CD14-positive monocyte (primary cell): ENCODE data around the gene KIAA0930. TPM values are rescaled to one million over a fixed set of nuclear protein-coding genes. Genes with fewer than 3 reads are reported as not detected.

Source experiments
- DNase-seq, 3 donors: peaks; one replicate each; pipeline ENCODE4 v3.0.0-alpha.2; 2011 to 2022
- H2AFZ ChIP-seq: 2 replicates; pipeline ENCODE4 v1.6.0; 2012; ENCODE audit warnings: mild to moderate bottlenecking, low read depth, low read length, inconsistent platforms; ENCODE audit not compliant: insufficient read depth, poor library complexity, severe bottlenecking
- H3K27ac ChIP-seq, 2 donors: 1 replicate in 1 of 2; 2 replicates in 1 of 2; pipeline ENCODE4 v1.5.1; 2012 to 2013; ENCODE audit warnings: low read length in 2 of 2, control low read depth in 1 of 2, inconsistent platforms in 1 of 2, low read depth in 1 of 2, mild to moderate bottlenecking in 1 of 2
- H3K27me3 ChIP-seq, 2 donors: one replicate each; pipeline versions ENCODE4 v1.6.0 to v1.6.1; 2011 to 2013; ENCODE audit warnings: low read length in 2 of 2; ENCODE audit not compliant: control insufficient read depth in 2 of 2, insufficient read depth in 2 of 2
- H3K36me3 ChIP-seq, 2 donors: replicated peaks in 1 of 2; 1 replicate in 1 of 2; 2 replicates in 1 of 2; pipeline versions ENCODE4 v1.5.1 to v1.6.1; 2012 to 2013; ENCODE audit warnings: low read length in 2 of 2, control low read depth in 1 of 2, inconsistent platforms in 1 of 2, mild to moderate bottlenecking in 1 of 2; ENCODE audit not compliant: insufficient read depth in 2 of 2, control insufficient read depth in 1 of 2
- H3K4me1 ChIP-seq, 2 donors: 1 replicate in 1 of 2; 2 replicates in 1 of 2; pipeline versions ENCODE4 v1.5.1 to v1.6.1; 2012 to 2013; ENCODE audit warnings: low read length in 2 of 2, control low read depth in 1 of 2, inconsistent platforms in 1 of 2, mild to moderate bottlenecking in 1 of 2, moderate library complexity in 1 of 2; ENCODE audit not compliant: insufficient read depth in 2 of 2, control insufficient read depth in 1 of 2
- H3K4me2 ChIP-seq: replicated peaks from 2 replicates; pipeline ENCODE3; 2012; ENCODE audit warnings: low read length, moderate library complexity, mild to moderate bottlenecking; ENCODE audit not compliant: poor library complexity, severe bottlenecking; ENCODE audit errors: extremely low read depth
- H3K4me3 ChIP-seq, 3 experiments: fragments of 200-600 bp in 1 of 3; sonication (generic) in 1 of 3; replicated peaks in 1 of 3; 1 replicate in 2 of 3; 2 replicates in 1 of 3; pipeline ENCODE4 v1.5.1; 2011 to 2013; ENCODE audit warnings: low read length in 3 of 3, mild to moderate bottlenecking in 3 of 3, control low read depth in 2 of 3, low read depth in 2 of 3, inconsistent platforms in 1 of 3, moderate library complexity in 1 of 3
- H3K79me2 ChIP-seq: 2 replicates; pipeline ENCODE4 v1.6.0; 2012; ENCODE audit warnings: mild to moderate bottlenecking, control low read depth, inconsistent platforms, low read length, moderate library complexity; ENCODE audit not compliant: insufficient read depth
- H3K9ac ChIP-seq: 2 replicates; pipeline ENCODE4 v1.6.0; 2017; ENCODE audit warnings: low read length, mild to moderate bottlenecking; ENCODE audit not compliant: insufficient read depth, poor library complexity, severe bottlenecking
- H3K9me3 ChIP-seq, 2 donors: replicated peaks in 1 of 2; 1 replicate in 1 of 2; 2 replicates in 1 of 2; pipeline versions ENCODE4 v1.5.1 to v1.6.1; 2012 to 2013; ENCODE audit warnings: low read length in 2 of 2, control low read depth in 1 of 2; ENCODE audit not compliant: control insufficient read depth in 1 of 2, insufficient read depth in 1 of 2
- H4K20me1 ChIP-seq: 2 replicates; pipeline ENCODE4 v1.6.0; 2012; ENCODE audit warnings: mild to moderate bottlenecking, low read length, control low read depth, moderate library complexity; ENCODE audit not compliant: insufficient read depth
- H3K27ac Mint-ChIP-seq, 7 donors: one replicate each; pipeline ENCODE4 v1.8.0; 2020; ENCODE audit warnings: mild to moderate bottlenecking in 7 of 7, mixed read lengths in 7 of 7, moderate library complexity in 6 of 7, inconsistent platforms in 2 of 7
- H3K27me3 Mint-ChIP-seq, 3 donors: one replicate each; pipeline ENCODE4 v1.8.0; 2021 to 2022; ENCODE audit warnings: low read depth in 3 of 3, mild to moderate bottlenecking in 3 of 3, mixed read lengths in 3 of 3, moderate library complexity in 3 of 3, inconsistent platforms in 1 of 3
- H3K36me3 Mint-ChIP-seq, 2 donors: one replicate each; pipeline ENCODE4 v1.8.0; 2020; ENCODE audit warnings: mixed read lengths in 2 of 2, inconsistent platforms in 1 of 2, mild to moderate bottlenecking in 1 of 2
- H3K4me1 Mint-ChIP-seq: one replicate; pipeline ENCODE4 v1.8.0; 2020; ENCODE audit warnings: mild to moderate bottlenecking, mixed read lengths
- H3K4me3 Mint-ChIP-seq, 2 donors: one replicate each; pipeline ENCODE4 v1.8.0; 2020; ENCODE audit warnings: mild to moderate bottlenecking in 2 of 2, mixed read lengths in 2 of 2, moderate library complexity in 1 of 2
- H3K9me3 Mint-ChIP-seq, 7 donors: one replicate each; pipeline ENCODE4 v1.8.0; 2020 to 2022; ENCODE audit warnings: mixed read lengths in 7 of 7, mild to moderate bottlenecking in 6 of 7, moderate library complexity in 6 of 7, inconsistent platforms in 2 of 7
- WGBS: methylation state at CpG from one replicate; pipeline ENCODE4 v1.1.5; 2013; ENCODE audit warnings: missing lambda C conversion rate; ENCODE audit not compliant: insufficient coverage; 5-methylcytosine and 5-hydroxymethylcytosine counted together
- intact Hi-C, 2 donors: fragments of 100-400 bp; cut with micrococcal nuclease; formaldehyde crosslinking; loops; one replicate each; pipeline versions ENCODE4 v1.15.0 to v1.15.1; 2023
- polyA plus RNA-seq, 3 donors: library from polyadenylated mRNA; depleted of rRNA in 1 of 3; unstranded in 2 of 3; stranded (reverse) in 1 of 3; fragments of 300-500 nt in 2 of 3; fragments of >200 nt in 1 of 3; fragmentation: Illumina TruSeq in 2 of 3; gene quantifications; 1 replicate in 2 of 3; 2 replicates in 1 of 3; pipeline ENCODE4 v1.2.3, GENCODE V29; 2012 to 2021
- TF ChIP-seq, protein P1 (sequence below): fragments of 200-600 bp; IDR thresholded peaks from one replicate; pipeline ENCODE4 v1.8.0; 2022; ENCODE audit warnings: antibody characterized with exemption, mild to moderate bottlenecking

The KIAA0930 gene
- polyA plus RNA-seq, 3 donors: 14.0 to 89.1 (median 15.6) TPM

- Histone ChIP-seq H3K27ac (peak overlapping the region; percentile 32 to 98), H3K36me3 (peaks cover 0 to 7% of the 10 kb centered on the region in 2 donors), H3K4me2 (peak overlapping the region; percentile 43), H4K20me1 (peaks cover 69% of the 10 kb centered on the region), H3K4me3 (peak overlapping the region in 1 of 3 experiments; percentile 17), H3K27me3 (no peaks in the 10 kb centered on the region), H3K9me3 (no peaks in the 10 kb centered on the region), H3K4me1 (peaks cover 86 to 92% of the 10 kb centered on the region in 2 donors), H3K79me2 (peaks cover 98% of the 10 kb centered on the region), H3K9ac (no peak overlapping the region), H2AFZ (no peak overlapping the region)
- TF ChIP-seq, protein P1, sequence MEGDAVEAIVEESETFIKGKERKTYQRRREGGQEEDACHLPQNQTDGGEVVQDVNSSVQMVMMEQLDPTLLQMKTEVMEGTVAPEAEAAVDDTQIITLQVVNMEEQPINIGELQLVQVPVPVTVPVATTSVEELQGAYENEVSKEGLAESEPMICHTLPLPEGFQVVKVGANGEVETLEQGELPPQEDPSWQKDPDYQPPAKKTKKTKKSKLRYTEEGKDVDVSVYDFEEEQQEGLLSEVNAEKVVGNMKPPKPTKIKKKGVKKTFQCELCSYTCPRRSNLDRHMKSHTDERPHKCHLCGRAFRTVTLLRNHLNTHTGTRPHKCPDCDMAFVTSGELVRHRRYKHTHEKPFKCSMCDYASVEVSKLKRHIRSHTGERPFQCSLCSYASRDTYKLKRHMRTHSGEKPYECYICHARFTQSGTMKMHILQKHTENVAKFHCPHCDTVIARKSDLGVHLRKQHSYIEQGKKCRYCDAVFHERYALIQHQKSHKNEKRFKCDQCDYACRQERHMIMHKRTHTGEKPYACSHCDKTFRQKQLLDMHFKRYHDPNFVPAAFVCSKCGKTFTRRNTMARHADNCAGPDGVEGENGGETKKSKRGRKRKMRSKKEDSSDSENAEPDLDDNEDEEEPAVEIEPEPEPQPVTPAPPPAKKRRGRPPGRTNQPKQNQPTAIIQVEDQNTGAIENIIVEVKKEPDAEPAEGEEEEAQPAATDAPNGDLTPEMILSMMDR: no peak
- peak in 1 of 3 donors; percentile 26 for DNase-seq
- Mint-ChIP-seq H3K27me3 (no peaks in the 10 kb centered on the region), H3K4me3 (peak overlapping the region in 1 of 2 donors; percentile 77), H3K36me3 (peaks cover 14 to 26% of the 10 kb centered on the region in 2 donors), H3K27ac (peak overlapping the region; percentile 68 to 100 (median 86)), H3K4me1 (peaks cover 94% of the 10 kb centered on the region), H3K9me3 (peaks cover 0 to 3% (median 0%) of the 10 kb centered on the region in 7 donors)
- 37% methylated on average over 3 of the region's 5 CpGs for WGBS
- intact Hi-C loops: no loop called here
Measured at GRCh38 chr22:45223304-45224117, 17.2 kb downstream of the KIAA0930 start.

DNA sequence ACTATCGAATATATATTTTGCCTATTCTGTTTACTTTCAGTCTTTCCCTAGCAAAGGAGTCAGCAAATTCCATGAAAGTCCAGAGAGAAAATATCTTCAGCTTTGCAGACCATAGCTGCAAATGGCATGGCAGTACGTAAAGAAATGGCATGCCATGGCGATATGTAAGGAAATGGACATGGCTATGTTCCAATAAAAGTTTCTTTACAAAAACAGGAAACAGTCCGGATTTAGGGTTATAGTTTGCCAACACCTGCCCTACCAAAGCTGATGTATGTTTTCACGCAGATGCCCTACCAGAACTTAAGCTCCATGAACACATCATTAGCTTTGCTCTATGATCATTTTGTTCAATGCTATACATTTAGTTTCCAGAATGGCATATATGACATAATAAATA, 19.5 kb downstream of the KIAA0930 start:
- H3K9me3 Mint-ChIP-seq: no peaks in the 10 kb centered on the region
- 14% methylated on average over 1 of the region's 5 CpGs for WGBS
- Histone ChIP-seq H3K9me3 (no peaks in the 10 kb centered on the region), H3K4me1 (peaks cover 71 to 77% of the 10 kb centered on the region in 2 donors), H3K9ac (no peak overlapping the region), H3K27ac (peak overlapping the region in 1 of 2 donors; percentile 98), H3K27me3 (no peaks in the 10 kb centered on the region), H2AFZ (no peak overlapping the region), H4K20me1 (peaks cover 91% of the 10 kb centered on the region), H3K4me3 (no peak overlapping the region), H3K4me2 (no peak overlapping the region), H3K79me2 (peaks cover 100% of the 10 kb centered on the region), H3K36me3 (peaks cover 0 to 7% of the 10 kb centered on the region in 2 donors)
- peak overlapping the region in 1 of 2 donors; percentile 4 for H3K4me3 Mint-ChIP-seq
- intact Hi-C loops: no loop called here
- peak in 1 of 3 donors; percentile 50 for DNase-seq
- TF ChIP-seq, protein P1: no peak
- peaks cover 13 to 33% of the 10 kb centered on the region in 2 donors for H3K36me3 Mint-ChIP-seq
- peaks cover 0 to 3% (median 0%) of the 10 kb centered on the region in 3 donors for H3K27me3 Mint-ChIP-seq
- peak overlapping the region; percentile 37 to 84 (median 75) for H3K27ac Mint-ChIP-seq
- H3K4me1 Mint-ChIP-seq: peaks cover 82% of the 10 kb centered on the region
